HG03135 (cell line): ENCODE data around the gene EMX1.
A peak's percentile ranks its signal among the peaks of the same experiment; 100 is the strongest.

Source experiments
- ATAC-seq: cut with Tn5 transposase; IDR thresholded peaks from one replicate; pipeline ENCODE4 v1.9.1; 2021; ENCODE audit warnings: mild to moderate bottlenecking, moderate library complexity; ENCODE audit not compliant: unreplicated experiment

The EMX1 gene

DNA sequence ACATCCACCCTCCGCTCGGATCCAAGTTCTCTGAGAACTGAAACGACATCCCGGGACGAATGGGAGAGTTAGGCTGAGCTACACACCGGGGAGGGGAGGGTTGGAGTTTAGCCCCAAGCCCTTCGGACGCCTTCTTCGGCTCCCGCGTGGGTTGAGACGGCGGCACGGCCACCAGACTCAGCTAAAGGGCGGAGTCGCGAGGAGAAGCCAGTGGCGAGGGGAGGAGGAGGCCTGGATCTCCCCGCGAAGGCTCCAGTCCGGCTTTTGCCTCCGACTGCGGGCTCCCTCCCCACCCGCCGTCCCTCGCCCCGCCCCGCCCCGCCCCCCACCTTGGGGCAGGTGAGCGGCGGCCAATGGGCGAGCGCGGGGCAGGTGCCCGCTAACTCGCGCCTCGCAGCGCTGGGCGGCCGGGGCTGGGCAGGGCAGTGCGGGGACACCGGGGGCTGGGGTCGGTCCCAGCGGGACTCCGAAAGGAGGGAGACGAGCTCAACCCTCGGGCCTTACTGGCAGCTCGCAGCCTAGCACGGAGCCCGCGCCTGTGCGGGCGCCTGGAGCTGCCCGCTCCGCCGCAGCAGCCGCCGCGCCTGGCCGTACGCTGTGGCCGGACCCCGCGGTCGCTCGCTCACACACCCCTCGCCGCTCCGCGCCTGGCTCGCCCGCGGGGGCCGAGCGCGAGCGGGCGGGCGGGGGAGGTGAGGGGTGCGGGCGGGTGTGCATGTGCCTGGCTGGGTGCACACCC, at the start of gene EMX1:
Gene EMX1 (plus strand): TSS at position 382 of the 739 bp plus-strand sequence. CDS start 334 bp downstream, at position 716.
- ATAC-seq = peak; percentile 45

DNA sequence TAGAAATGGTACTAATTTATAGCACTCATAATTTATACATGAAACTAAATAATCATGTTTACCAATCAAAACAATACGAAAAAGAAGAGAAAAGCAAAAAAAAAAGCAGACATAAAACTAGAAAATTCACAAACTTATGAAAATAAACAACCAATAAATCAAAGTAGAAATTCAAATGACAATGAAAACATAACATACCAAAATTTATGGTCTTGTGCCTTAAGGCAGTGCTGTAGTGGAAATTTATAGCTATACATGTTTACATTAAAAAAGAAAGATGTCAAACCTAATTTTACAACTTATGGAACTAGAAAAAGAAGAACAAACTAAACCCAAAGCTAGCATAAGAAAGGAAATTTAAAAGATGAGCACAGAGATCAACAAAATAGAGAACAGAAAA, 46.3 kb upstream of the EMX1 start:
- ATAC-seq = no peak

DNA sequence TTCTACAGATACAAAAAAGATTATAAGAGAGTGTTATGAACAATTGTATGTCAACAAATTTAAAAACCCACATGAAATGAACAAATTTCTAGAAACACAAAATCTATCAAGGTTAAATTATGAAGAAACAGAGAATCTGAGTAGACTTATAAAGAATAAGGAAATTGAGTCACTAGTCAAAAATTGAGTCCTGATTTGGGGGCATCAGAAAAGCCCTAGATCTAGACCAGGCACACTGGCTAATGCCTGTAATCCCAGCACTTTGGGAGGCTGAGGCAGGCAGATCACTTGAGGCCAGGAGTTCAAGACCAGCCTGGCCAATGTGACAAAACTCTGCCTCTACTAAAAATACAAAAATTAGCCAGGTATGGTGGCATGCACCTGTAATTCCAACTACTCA, 45.4 kb upstream of the EMX1 start:
- ATAC-seq = no peak

DNA sequence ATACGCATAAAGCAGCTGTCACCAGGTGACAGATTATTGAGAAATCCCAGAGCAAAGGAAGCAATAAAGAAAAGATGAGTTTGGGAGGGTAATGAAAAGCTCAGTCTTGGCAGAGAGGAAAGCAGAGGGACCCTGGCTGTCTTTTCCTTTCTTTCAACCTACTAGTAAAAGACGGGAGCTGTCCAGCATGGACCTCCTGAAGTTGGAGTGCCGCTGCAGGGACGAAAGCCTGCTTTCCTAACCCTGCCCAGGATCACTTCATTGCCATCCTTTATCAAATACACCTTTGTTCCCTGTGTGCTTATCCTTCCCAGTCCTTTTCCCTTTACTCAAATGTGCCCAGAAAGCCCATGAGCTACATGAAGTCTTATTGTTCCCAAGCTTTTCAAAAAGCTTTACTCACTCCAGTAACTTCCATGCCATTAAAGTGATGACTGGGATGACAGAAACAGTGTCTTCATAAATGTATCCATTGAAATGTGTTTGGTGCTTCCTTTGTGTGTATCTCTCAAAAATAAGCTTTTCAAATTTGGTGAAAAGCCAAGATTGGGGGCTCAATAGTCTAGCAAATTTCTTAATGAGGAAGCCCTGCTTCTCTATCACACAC, 33.9 kb upstream of the EMX1 start:
- ATAC-seq = no peak

DNA sequence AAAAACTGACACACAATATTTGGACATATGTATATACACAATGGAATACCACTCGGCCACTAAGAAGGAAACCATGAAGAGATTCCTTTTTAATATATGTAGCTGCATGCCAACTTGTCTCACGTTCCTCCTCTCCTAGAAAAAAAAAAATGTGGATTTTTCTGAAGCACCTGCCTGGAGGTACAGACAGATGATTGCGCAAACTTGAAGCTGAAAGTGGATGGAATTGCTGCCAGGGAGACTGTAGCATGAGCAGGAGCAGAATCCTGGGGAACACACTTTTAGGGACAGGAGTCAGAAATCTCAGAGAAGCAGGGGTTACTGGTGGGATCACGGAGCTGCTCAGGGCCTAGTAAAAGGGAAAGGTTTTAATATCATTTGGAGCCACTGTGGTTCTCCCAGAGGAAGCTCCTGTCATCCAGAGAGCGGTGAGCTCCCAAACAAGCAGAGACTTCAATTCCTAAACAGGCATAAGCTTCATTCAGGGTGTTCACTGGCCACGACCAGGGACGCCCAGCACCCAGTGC, 30.8 kb upstream of the EMX1 start:
- ATAC-seq = no peak

DNA sequence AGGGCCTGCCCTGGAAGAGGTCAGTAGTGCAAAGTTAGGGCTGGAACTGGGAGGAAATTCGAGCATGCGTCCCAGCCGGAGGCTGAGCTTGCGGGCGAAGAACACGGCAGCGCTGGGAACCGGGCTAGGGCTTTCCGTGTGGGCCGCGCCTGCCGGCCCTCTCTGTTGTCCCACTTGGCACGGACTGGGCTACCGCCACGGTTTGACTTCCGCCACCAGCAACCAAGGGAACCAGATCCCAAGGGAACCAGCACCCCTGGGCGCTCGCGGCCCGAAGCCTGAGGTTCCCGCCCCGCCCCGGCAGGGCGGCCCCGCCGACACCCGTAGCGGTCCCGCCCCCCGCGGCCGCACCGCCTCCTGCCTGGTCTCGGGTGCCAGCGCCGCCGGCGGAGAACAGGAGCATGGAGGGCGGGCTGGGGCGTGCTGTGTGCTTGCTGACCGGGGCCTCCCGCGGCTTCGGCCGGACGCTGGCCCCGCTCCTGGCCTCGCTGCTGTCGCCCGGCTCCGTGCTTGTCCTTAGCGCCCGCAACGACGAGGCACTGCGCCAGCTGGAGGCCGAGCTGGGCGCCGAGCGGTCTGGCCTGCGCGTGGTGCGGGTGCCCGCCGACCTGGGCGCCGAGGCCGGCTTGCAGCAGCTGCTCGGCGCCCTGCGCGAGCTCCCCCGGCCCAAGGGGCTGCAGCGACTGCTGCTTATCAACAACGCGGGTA, 30.1 kb upstream of the EMX1 start, which contains the start of gene SPR:
Gene SPR (plus strand): TSS at position 377 of the 708 bp plus-strand sequence. CDS start 25 bp downstream, at position 402.
- peak; percentile 80 for ATAC-seq

DNA sequence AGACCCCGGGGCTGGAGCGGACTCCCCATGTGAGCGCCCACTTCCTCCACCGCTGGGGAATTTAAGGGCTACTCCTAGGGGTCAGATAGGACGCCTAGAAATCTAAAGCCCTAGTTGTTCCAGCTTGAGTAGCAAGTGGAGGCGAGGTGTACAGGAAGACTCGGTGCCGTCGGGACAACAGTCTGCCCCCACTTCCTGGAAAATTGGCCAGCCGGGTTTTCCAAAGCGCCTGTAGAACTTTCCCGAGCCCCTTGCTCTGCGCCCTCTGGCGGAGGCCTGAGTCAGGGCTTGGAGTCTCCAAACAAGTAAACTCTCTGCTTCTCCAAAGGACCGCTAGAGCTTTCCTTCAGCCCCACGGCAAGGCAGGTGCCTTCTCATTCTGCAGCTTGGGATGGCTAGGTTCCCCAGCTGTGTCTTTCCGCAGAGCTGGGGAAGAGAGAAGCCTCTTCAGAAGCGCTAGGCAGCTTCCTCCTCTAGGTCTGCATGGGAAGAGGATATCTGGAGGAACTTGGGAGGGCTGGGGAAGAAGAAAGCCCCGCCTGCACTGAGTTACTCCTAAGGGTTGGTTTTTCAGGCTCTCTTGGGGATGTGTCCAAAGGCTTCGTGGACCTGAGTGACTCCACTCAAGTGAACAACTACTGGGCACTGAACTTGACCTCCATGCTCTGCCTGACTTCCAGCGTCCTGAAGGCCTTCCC, 29.4 kb upstream of the EMX1 start:
- ATAC-seq = peak; percentile 46

DNA sequence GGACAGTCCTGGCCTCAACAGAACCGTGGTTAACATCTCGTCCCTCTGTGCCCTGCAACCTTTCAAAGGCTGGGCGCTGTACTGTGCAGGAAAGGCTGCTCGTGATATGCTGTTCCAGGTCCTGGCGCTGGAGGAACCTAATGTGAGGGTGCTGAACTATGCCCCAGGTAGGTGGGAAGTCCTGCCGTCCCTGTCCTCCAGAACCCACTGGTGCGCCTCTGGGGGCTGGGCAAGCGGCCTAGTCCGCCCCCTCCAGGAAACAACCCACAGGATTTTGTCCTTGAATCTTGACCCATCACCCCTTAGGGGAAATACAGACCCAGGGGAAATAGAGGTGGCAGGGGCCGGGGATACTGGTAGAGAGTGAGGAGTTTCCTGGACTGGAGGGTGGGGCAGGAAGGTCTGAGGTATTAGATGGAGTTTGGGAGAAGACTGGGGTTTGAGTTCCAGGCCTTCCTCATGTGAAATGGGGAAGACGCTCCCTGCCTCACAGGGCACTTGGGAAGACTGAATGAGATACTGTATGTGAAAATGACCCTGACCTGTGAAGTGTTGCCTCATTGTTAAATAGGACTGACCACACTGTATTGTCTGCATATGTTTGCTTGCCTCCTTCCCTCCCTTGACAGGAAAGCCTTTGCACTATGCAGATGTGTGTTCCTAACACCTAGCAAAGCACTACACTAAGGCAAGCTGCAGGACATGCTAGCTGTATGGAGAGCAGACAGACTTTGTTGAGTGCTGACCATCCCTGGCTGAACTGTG, 28.7 kb upstream of the EMX1 start:
- ATAC-seq = no peak

DNA sequence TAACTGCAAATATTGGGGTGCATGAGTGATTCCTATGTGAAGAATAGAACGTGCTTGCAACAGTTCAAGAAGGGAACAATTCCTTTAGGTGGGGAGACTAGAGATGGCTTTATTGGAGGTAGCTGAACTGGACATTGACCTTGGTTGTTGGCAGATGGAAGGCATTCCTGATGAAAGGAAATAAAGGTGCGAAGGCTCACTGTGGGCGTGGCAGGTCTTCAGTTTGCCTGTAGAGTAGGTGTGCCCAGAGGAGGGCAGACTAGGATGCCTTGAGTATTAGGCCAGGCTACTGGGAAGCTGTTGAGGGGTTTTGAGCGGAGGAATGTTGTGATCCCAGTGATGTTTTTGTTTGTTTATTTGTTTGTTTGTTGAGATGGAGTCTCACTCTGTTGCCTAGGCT, 27.3 kb upstream of the EMX1 start:
- ATAC-seq = no peak

DNA sequence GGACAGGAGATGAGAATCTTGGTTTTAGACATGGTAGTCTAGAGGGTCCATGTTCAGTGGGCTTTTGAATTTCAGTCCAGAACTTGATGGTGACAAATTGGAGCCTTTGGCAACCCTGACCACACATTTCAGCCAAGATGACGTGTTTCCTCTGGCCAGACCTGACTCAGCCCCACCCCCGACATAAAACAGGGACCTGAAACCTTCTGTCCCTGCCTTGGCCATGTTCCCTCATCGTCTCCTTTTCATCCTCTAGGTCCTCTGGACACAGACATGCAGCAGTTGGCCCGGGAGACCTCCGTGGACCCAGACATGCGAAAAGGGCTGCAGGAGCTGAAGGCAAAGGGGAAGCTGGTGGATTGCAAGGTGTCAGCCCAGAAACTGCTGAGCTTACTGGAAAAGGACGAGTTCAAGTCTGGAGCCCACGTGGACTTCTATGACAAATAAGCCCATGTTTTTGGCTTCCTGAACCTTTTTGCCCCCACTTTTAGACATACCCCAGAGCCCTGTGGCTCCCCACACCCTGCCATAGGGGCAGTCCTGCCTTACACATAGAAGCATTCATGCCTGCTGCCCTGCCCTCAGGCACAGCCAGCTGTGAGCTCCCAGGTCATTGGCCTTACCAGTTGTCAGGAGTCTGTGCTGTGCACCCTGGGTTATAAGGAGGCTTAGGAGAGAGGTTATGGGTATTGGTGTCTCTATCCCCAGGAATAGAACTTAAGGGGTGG, 26.1 kb upstream of the EMX1 start:
- ATAC-seq = no peak

DNA sequence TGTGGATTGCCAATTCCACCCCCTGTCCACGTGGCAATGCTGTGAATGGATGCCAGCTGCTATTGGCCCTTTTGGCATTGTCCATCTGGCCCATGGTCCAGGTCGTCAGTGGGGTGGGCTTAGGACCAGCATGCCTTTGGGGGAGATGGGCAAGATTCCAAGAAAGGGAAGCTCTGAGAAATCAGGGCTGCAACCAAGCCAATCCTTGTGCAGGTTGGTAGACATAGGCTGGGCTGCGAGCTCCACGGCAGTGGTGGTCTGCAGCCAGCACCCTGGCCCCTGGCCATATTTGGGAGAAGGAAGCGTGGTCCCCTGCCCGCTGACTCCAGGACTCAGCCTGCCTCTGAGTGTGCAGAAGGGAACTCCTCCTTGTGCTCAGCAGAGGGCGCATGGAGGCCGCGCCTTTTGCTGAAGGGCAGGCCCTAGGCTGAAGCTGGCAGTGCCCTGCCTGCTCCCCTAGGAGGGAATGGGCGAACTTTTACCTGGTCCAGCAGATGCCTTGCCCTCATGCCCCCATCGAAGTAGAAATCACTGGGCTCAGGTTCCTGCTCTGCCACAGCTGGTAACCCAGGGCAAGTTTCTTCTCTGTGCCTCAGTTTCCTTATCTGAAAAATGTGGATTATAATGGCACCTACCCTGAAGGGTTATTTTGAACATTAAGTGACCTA, 24.7 kb upstream of the EMX1 start:
- peak; percentile 52 for ATAC-seq

DNA sequence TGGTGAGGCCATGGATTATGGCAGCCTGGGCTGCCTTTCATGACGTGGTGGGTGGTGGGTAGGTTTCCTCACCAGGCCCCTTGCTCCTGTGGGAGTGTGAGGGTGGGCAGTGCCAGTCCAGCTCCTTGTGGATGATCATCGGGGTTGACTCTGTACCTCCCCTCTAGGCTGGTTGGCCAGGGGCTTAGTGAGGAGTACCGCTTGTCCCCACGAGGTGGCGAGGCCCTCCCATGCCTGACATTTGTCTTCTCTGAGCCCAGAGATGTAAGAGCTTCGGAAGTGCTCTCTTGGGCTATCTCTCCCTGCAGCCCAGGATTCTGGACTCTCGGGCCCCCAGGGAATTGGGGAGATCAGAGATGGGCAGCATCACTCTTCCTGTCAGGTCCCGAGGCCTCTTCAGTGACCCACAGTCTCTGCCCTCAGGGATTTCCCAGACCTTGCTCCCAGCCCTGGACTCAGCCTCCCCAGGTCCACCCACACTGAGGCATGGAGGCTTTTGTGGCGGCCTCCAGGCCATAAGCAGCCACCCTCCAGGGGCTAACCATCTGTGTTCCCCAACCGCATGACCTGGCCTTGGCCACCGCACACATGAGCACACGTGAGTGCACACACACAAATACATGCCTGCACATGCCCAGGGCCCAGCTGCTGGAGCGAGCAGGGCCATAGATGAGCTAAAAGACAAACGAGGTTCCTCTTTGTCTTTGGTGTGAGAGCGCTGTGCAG, 23.6 kb upstream of the EMX1 start:
- peak; percentile 70 for ATAC-seq

DNA sequence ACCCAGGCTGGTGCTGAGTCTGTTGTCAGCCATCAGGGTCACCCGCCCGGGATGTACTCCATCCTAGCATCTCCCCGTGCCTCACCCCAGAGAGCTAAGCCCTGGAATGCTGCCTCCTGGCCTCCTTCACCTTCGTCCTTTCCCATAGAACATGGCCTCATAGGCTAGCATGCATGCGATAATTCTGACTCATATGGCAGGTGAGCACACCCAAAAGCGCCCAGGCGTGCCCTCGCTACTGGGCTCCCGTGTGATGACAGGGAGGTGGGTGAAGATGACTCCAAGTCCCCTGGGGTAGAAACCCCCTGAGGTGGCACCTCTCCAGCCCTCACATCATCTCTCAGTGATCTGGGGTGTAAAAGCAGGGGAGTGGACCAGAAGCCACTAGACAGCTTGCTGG, 22.8 kb upstream of the EMX1 start:
- no peak for ATAC-seq

DNA sequence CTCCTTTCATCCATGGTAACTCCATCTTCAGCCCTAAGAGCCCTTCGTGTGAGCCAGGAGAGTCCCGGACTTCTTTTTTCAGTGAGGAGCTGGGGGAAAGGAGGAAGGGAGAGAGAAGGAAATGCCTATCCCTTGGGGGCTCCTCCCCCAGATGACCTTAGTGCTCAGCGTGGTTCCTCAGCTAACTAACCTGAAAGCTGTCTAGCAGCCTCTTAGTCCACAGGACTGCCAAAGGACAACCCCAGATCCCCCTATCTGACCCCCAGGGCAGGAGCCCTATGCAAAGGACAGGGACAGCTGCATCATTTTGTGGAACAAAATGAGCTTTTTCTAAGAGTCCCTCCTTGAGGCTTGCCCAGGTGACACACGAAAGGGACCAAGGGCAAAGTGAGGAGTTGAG, 22.2 kb upstream of the EMX1 start:
- no peak for ATAC-seq

DNA sequence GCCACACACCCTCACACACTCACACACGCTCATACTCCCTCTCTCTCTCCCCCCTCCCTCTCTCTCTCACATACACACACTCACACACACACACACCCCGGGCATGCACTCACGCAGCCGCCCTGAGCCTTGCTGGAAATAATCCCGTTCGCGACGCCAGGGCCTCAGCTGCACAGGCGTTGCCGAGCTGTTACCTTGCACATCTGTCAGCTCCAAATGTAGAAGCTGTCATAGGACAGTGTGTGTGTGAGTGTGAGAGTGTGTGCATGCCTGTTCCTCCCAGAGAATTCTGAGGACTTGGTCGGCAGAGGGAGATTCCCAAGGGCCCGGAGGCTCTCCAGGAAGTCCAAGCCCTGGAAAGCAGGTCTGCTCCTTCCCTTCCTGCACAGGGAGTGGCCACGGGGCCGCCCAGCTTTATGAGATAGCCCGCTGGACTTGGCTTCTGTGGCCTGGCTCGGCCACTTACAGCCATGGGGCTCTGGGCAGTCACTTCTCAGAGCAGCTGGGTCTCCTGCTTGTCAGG, 21.5 kb upstream of the EMX1 start:
- no peak for ATAC-seq

DNA sequence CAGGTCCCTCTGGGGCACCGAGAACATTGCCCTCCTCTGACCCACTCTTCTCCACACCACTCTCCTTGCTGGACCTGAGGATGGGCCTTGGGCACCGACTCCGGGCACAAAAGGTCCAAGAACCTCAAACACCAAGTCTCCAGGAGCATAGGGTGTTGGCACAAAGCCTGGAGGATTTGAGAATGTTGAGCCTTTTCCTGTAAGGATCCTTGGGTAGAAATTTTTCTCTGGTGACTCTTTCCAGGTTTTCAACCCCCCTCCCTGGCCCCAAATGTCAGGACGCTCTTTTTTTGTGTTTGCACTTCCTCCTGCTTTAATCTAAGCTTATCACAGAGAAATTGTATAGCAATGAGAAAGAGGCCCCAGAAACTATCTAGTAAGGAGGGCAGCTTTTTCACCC, 20.9 kb upstream of the EMX1 start:
- ATAC-seq = no peak

DNA sequence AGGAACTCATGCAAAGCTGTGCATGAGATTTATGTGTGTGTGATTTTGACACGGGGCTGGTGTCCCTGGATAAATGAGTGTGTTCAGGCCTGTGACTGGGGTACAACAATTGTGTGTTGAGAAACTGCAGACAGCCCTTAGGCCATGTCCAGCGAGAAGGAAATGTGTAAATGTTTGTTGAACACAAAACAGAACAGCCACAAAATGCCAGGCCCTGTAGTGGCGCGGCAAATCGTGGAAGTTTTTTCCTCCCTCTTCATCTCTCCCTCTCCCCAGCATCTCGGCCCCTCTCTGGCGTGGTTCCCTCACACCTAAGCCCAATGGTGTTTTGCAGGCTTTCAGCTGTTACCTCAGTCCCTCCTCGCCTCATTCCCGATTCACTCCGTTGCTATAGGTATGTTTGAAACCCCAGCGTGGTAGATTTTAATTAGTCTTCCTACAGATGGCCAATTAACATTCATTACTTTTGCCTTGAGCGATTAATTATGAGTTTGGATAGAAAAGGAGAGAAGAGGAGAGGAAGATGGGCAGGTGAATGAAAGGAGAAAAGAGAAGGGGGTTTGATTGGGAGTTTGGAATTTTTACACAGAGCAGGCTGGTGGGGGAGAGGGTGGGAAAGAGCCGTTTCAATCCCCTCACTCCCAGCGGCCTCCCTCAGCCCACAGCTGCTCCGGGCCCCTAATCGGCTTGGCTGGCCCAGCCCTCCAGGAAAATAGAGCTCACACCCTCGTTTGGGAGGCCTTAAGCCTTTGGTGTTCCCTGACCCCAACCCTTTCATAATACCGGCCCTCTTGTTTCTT, 19.3 kb upstream of the EMX1 start:
- ATAC-seq = no peak

DNA sequence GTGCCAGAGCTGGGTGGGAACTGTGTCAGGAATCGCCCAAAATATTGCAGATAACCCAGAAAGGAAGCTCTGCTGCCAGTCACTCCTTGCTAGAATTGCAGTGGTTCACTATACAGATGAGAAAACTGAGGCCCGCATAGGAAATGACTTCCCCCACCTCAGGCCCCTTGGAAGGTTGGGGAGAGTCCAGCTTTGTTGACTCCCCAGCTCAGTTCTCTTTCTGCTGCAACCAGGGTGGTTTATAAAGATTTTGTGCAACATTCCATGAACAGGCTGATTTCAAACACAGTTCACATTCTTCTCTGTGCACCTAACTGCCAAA, 18.8 kb upstream of the EMX1 start:
- ATAC-seq = no peak
